Measurements from ENCODE around the gene DYNLRB1. TPM values are rescaled to one million over a fixed set of nuclear protein-coding genes. Genes with fewer than 3 reads are reported as not detected.

DYNLRB1 gene
- total and polyA plus RNA-seq, 10 of the 15 experiments (the other 5 are each of a cell fraction or from before 2014, with no cell fraction given): 87.9 to 313 (median 153) TPM

DNA sequence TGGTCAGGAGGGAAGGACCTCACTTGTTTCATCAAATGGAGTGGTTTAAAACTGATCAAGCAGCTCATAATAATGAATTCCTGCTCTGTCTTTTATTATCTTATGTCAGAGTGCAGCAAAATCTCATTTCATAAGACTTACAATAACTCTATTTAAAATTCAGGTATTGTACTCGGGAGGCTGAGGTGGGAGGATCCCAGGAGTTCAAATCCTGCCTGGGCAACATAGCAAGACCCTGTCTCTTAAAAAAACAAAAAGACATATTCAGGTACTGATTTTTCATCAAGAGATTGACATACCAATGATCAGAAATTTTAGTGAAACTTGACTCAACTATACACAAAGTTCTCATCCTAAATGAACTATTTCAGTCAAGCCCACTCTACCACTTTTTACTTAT lies 5.6 kb upstream of the DYNLRB1 start:
- Histone ChIP-seq H3K36me3 (ENCODE audit: control insufficient read depth in 2 of 2, insufficient read depth in 2 of 2, low read length in 1 of 2) (peaks cover 0 to 18% of the 10 kb centered on the region in 2 experiments; a peak in 2 of 4 replicates), H3K4me2 (ENCODE audit: control insufficient read depth, insufficient read depth) (no peak overlapping the region), H3K79me2 (ENCODE audit: control insufficient read depth, insufficient read depth, low read length) (no peaks in the 10 kb centered on the region), H3K9ac (ENCODE audit: control insufficient read depth, insufficient read depth, low read length) (no peak overlapping the region), H4K20me1 (ENCODE audit: control insufficient read depth, insufficient read depth) (no peaks in the 10 kb centered on the region), H2AFZ (ENCODE audit: control insufficient read depth, low read depth, low read length) (no peak overlapping the region), H3K27me3 (replicated peaks in 1 of 2; ENCODE audit: control insufficient read depth in 2 of 2, insufficient read depth in 2 of 2, low read length in 1 of 2) (no peaks in the 10 kb centered on the region), H3K9me3 (replicated peaks; ENCODE audit: control insufficient read depth, insufficient read depth, low read length) (no peaks in the 10 kb centered on the region), H3K27ac (ENCODE audit: control insufficient read depth, insufficient read depth) (no peak overlapping the region), H3K4me3 (no peak overlapping the region), H3K4me1 (ENCODE audit: control insufficient read depth, insufficient read depth, low read length) (peaks cover 3% of the 10 kb centered on the region; the same call in 1 of the 2 replicates)
- CTCF ChIA-PET: interaction anchor here (0.8 to 1.2 kb wide), 2 partner anchors 8 to 198 kb away, joined by 3 to 5 read pairs; no protein-coding TSS in a partner anchor
- ATAC-seq (no peak), DNase-seq (ENCODE audit: low read depth, low spot score) (no peak), FAIRE-seq (no peak)
- in situ Hi-C loops (cut with MboI): no loop called here
- no TSS peak for BruUV-seq (replicated peaks)
- 100% methylated on average over 1 of the region's 1 CpG for WGBS (ENCODE audit: insufficient coverage, insufficient replicate concordance, low lambda C conversion rate, missing lambda C conversion rate)
- SMC1A ChIA-PET (ENCODE audit: uncharacterized antibody, unreplicated experiment): interaction anchor here (0.7 kb wide), 1 partner anchor 243 kb away, joined by 3 read pairs; no protein-coding TSS in a partner anchor
- intact Hi-C loops (cut with micrococcal nuclease; ENCODE audit: unreplicated experiment): no loop called here
- POLR2A ChIA-PET: no interaction called here
- RAD21 ChIA-PET (ENCODE audit: unreplicated experiment): interaction anchor here (1.3 kb wide), 1 partner anchor 8 kb away, joined by 4 read pairs; no protein-coding TSS in a partner anchor
- TF ChIP-seq, protein P1, sequence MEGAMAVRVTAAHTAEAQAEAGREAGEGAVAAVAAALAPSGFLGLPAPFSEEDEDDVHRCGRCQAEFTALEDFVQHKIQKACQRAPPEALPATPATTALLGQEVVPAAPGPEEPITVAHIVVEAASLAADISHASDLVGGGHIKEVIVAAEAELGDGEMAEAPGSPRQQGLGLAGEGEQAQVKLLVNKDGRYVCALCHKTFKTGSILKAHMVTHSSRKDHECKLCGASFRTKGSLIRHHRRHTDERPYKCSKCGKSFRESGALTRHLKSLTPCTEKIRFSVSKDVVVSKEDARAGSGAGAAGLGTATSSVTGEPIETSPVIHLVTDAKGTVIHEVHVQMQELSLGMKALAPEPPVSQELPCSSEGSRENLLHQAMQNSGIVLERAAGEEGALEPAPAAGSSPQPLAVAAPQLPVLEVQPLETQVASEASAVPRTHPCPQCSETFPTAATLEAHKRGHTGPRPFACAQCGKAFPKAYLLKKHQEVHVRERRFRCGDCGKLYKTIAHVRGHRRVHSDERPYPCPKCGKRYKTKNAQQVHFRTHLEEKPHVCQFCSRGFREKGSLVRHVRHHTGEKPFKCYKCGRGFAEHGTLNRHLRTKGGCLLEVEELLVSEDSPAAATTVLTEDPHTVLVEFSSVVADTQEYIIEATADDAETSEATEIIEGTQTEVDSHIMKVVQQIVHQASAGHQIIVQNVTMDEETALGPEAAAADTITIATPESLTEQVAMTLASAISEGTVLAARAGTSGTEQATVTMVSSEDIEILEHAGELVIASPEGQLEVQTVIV (IDR thresholded peaks at IDR 0.05; ENCODE audit: borderline replicate concordance, partially characterized antibody): no peak
- TF ChIP-seq, protein P2, sequence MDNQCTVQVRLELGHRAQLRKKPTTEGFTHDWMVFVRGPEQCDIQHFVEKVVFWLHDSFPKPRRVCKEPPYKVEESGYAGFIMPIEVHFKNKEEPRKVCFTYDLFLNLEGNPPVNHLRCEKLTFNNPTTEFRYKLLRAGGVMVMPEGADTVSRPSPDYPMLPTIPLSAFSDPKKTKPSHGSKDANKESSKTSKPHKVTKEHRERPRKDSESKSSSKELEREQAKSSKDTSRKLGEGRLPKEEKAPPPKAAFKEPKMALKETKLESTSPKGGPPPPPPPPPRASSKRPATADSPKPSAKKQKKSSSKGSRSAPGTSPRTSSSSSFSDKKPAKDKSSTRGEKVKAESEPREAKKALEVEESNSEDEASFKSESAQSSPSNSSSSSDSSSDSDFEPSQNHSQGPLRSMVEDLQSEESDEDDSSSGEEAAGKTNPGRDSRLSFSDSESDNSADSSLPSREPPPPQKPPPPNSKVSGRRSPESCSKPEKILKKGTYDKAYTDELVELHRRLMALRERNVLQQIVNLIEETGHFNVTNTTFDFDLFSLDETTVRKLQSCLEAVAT (IDR thresholded peaks at IDR 0.05): no peak
- no peak for TF ChIP-seq PAX5 (IDR thresholded peaks at IDR 0.05; ENCODE audit: borderline replicate concordance, low read depth, low read length)
- no peak for TF ChIP-seq CBX5 (IDR thresholded peaks at IDR 0.05; ENCODE audit: low read depth)
- no peak for TF ChIP-seq RELA (IDR thresholded peaks at IDR 0.05; ENCODE audit: borderline replicate concordance, partially characterized antibody)
- TF ChIP-seq ATF7 (IDR thresholded peaks at IDR 0.05; ENCODE audit: low read depth): no peak
- TF ChIP-seq, protein P3, sequence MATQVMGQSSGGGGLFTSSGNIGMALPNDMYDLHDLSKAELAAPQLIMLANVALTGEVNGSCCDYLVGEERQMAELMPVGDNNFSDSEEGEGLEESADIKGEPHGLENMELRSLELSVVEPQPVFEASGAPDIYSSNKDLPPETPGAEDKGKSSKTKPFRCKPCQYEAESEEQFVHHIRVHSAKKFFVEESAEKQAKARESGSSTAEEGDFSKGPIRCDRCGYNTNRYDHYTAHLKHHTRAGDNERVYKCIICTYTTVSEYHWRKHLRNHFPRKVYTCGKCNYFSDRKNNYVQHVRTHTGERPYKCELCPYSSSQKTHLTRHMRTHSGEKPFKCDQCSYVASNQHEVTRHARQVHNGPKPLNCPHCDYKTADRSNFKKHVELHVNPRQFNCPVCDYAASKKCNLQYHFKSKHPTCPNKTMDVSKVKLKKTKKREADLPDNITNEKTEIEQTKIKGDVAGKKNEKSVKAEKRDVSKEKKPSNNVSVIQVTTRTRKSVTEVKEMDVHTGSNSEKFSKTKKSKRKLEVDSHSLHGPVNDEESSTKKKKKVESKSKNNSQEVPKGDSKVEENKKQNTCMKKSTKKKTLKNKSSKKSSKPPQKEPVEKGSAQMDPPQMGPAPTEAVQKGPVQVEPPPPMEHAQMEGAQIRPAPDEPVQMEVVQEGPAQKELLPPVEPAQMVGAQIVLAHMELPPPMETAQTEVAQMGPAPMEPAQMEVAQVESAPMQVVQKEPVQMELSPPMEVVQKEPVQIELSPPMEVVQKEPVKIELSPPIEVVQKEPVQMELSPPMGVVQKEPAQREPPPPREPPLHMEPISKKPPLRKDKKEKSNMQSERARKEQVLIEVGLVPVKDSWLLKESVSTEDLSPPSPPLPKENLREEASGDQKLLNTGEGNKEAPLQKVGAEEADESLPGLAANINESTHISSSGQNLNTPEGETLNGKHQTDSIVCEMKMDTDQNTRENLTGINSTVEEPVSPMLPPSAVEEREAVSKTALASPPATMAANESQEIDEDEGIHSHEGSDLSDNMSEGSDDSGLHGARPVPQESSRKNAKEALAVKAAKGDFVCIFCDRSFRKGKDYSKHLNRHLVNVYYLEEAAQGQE (IDR thresholded peaks at IDR 0.05; ENCODE audit: low read depth, low read length): no peak
- no peak for TF ChIP-seq EED (IDR thresholded peaks at IDR 0.05; ENCODE audit: low read depth)
- no peak for TF ChIP-seq RAD21 (IDR thresholded peaks at IDR 0.05; ENCODE audit: insufficient read depth, low read depth, low read length)
- TF ChIP-seq, protein P4, sequence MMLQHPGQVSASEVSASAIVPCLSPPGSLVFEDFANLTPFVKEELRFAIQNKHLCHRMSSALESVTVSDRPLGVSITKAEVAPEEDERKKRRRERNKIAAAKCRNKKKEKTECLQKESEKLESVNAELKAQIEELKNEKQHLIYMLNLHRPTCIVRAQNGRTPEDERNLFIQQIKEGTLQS (IDR thresholded peaks at IDR 0.05; ENCODE audit: borderline replicate concordance, extremely low read depth, low read depth, low read length): no peak
- no peak for TF ChIP-seq MYC (IDR thresholded peaks at IDR 0.05; ENCODE audit: insufficient read depth, insufficient read length, insufficient replicate concordance, low read length, severe bottlenecking)
- TF ChIP-seq, protein P5, sequence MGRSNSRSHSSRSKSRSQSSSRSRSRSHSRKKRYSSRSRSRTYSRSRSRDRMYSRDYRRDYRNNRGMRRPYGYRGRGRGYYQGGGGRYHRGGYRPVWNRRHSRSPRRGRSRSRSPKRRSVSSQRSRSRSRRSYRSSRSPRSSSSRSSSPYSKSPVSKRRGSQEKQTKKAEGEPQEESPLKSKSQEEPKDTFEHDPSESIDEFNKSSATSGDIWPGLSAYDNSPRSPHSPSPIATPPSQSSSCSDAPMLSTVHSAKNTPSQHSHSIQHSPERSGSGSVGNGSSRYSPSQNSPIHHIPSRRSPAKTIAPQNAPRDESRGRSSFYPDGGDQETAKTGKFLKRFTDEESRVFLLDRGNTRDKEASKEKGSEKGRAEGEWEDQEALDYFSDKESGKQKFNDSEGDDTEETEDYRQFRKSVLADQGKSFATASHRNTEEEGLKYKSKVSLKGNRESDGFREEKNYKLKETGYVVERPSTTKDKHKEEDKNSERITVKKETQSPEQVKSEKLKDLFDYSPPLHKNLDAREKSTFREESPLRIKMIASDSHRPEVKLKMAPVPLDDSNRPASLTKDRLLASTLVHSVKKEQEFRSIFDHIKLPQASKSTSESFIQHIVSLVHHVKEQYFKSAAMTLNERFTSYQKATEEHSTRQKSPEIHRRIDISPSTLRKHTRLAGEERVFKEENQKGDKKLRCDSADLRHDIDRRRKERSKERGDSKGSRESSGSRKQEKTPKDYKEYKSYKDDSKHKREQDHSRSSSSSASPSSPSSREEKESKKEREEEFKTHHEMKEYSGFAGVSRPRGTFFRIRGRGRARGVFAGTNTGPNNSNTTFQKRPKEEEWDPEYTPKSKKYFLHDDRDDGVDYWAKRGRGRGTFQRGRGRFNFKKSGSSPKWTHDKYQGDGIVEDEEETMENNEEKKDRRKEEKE (IDR thresholded peaks at IDR 0.05): no peak
- no peak for TF ChIP-seq CHD4 (IDR thresholded peaks at IDR 0.05)
